ENCODE data around the gene PLXND1.

- no peak for TF ChIP-seq CTCF (conservative IDR thresholded peaks at IDR 0.05; ENCODE audit: low read length)
- TF ChIP-seq EZH2phosphoT487 (IDR thresholded peaks at IDR 0.05; ENCODE audit: borderline replicate concordance, low read depth, low read length): no peak
Observed at GRCh38 chr3:129581623-129582022, 24.9 kb downstream of the PLXND1 start.
